ENCODE results near the gene GABBR1. TPM values are rescaled to one million over a fixed set of nuclear protein-coding genes. Genes with fewer than 3 reads are reported as not detected.

GABBR1 gene
- total RNA-seq, 4 donors from 2014 or later = 4.7 to 92.4 (median 16.9) TPM

- no peak for DNase-seq
- Histone ChIP-seq H3K27ac (no peak overlapping the region), H3K9me3 (no peaks in the 10 kb centered on the region), H3K4me1 (no peaks in the 10 kb centered on the region), H3K27me3 (no peaks in the 10 kb centered on the region), H3K4me3 (no peak overlapping the region), H3K36me3 (no peaks in the 10 kb centered on the region)
- TF ChIP-seq POLR2A (IDR thresholded peaks at IDR 0.05) = no peak
- no peak for TF ChIP-seq CTCF (IDR thresholded peaks at IDR 0.05)
Observed at GRCh38 chr6:29661071-29661470, 28.1 kb upstream of the GABBR1 start.

GRCh38 chr6:29656798-29657197 is 23.8 kb upstream of the GABBR1 start, which contains the start of gene MOG:
Gene MOG (plus strand): TSS chr6:29657092. CDS start chr6:29657210, 118 bp downstream.
- Histone ChIP-seq H3K27ac (no peak within 1 kb of the TSS), H3K36me3 (no peaks in the 10 kb centered on the region), H3K9me3 (no peaks in the 10 kb centered on the region), H3K4me3 (no peak within 1 kb of the TSS), H3K27me3 (no peaks in the 10 kb centered on the region), H3K4me1 (no peaks in the 10 kb centered on the region)
- TF ChIP-seq CTCF (IDR thresholded peaks at IDR 0.05) (no peak), POLR2A (IDR thresholded peaks at IDR 0.05) (no peak)
- no peak for DNase-seq

- no peaks in the 10 kb centered on the region for H3K9me3 ChIP-seq
- DNase-seq = no peak
- no peak for TF ChIP-seq POLR2A (IDR thresholded peaks at IDR 0.05)
- TF ChIP-seq CTCF (IDR thresholded peaks at IDR 0.05) = no peak
- H3K4me3 ChIP-seq = no peak overlapping the region
- H3K27ac ChIP-seq = no peak overlapping the region
- no peaks in the 10 kb centered on the region for H3K27me3 ChIP-seq
- H3K36me3 ChIP-seq = no peaks in the 10 kb centered on the region
- H3K4me1 ChIP-seq = no peaks in the 10 kb centered on the region
Observed at GRCh38 chr6:29656157-29656556, 23.2 kb upstream of the GABBR1 start.

- no peak for DNase-seq
- Histone ChIP-seq H3K4me1 (no peaks in the 10 kb centered on the region), H3K36me3 (no peaks in the 10 kb centered on the region), H3K9me3 (no peaks in the 10 kb centered on the region), H3K27me3 (no peaks in the 10 kb centered on the region), H3K27ac (no peak overlapping the region), H3K4me3 (no peak overlapping the region)
- TF ChIP-seq CTCF (IDR thresholded peaks at IDR 0.05) (no peak), POLR2A (IDR thresholded peaks at IDR 0.05) (no peak)
Observed at GRCh38 chr6:29655658-29656057, 22.7 kb upstream of the GABBR1 start.

GRCh38 chr6:29653452-29654038 is 20.6 kb upstream of the GABBR1 start:
- TF ChIP-seq CTCF (IDR thresholded peaks at IDR 0.05) (peak; percentile 10 to 89 (median 58)), POLR2A (IDR thresholded peaks at IDR 0.05) (no peak)
- Histone ChIP-seq H3K36me3 (no peaks in the 10 kb centered on the region), H3K4me1 (peaks cover 0 to 11% (median 0%) of the 10 kb centered on the region in 4 donors), H3K27me3 (no peaks in the 10 kb centered on the region), H3K4me3 (no peak overlapping the region), H3K9me3 (no peaks in the 10 kb centered on the region), H3K27ac (no peak overlapping the region)
- DNase-seq = peak in 2 of 3 donors; percentile 31 to 75

GRCh38 chr6:29652198-29652584 is 19.2 kb upstream of the GABBR1 start:
- Histone ChIP-seq H3K27ac (no peak overlapping the region), H3K27me3 (no peaks in the 10 kb centered on the region)
- no peak for DNase-seq

More at GRCh38 chr6:29652198-29652584, 19.2 kb upstream of the GABBR1 start:
- Histone ChIP-seq H3K4me1 (peaks cover 0 to 11% (median 0%) of the 10 kb centered on the region in 4 donors), H3K36me3 (no peaks in the 10 kb centered on the region), H3K4me3 (no peak overlapping the region), H3K9me3 (no peaks in the 10 kb centered on the region)
- TF ChIP-seq POLR2A (IDR thresholded peaks at IDR 0.05) (no peak), CTCF (IDR thresholded peaks at IDR 0.05) (no peak)
